Measurements from ENCODE around the gene LYZL4. TPM values are rescaled to one million over a fixed set of nuclear protein-coding genes. Genes with fewer than 3 reads are reported as not detected.

Gene LYZL4
- total RNA-seq, 1 experiment from 2014 or later: not detected

GRCh38 chr3:42387802-42388651 lies 22.4 kb downstream of the LYZL4 start:
- DNase-seq (ENCODE audit: low read depth): no peak
- in situ Hi-C loops (cut with HindIII; ENCODE audit: low pct_unique_long_range_greater_than_20kb, low sequenced_read_pairs): no loop called here

GRCh38 chr3:42381551-42382082 lies 28.8 kb downstream of the LYZL4 start:
- no peak for DNase-seq (ENCODE audit: low read depth)

GRCh38 chr3:42377681-42378080 lies 32.7 kb downstream of the LYZL4 start:
- in situ Hi-C loops (cut with HindIII; ENCODE audit: low pct_unique_long_range_greater_than_20kb, low sequenced_read_pairs): no loop called here
- no peak for DNase-seq (ENCODE audit: low read depth)

More at GRCh38 chr3:42381551-42382082, 28.8 kb downstream of the LYZL4 start:
- in situ Hi-C loops (cut with HindIII; ENCODE audit: low pct_unique_long_range_greater_than_20kb, low sequenced_read_pairs): no loop called here

- in situ Hi-C loops (cut with HindIII; ENCODE audit: low pct_unique_long_range_greater_than_20kb, low sequenced_read_pairs): no loop called here
- DNase-seq (ENCODE audit: low read depth): no peak
These were observed 34.0 kb downstream of the LYZL4 start for GRCh38 chr3:42376344-42376798.

GRCh38 chr3:42375121-42375800 lies 35.1 kb downstream of the LYZL4 start:
- in situ Hi-C loops (cut with HindIII; ENCODE audit: low pct_unique_long_range_greater_than_20kb, low sequenced_read_pairs): no loop called here
- DNase-seq (ENCODE audit: low read depth): no peak

GRCh38 chr3:42371776-42372175 lies 38.6 kb downstream of the LYZL4 start:
- DNase-seq (ENCODE audit: low read depth): no peak
- in situ Hi-C loops (cut with HindIII; ENCODE audit: low pct_unique_long_range_greater_than_20kb, low sequenced_read_pairs): no loop called here

GRCh38 chr3:42369832-42370231 lies 40.6 kb downstream of the LYZL4 start:
- in situ Hi-C loops (cut with HindIII; ENCODE audit: low pct_unique_long_range_greater_than_20kb, low sequenced_read_pairs): no loop called here
- no peak for DNase-seq (ENCODE audit: low read depth)

- no peak for DNase-seq (ENCODE audit: low read depth)
- in situ Hi-C loops (cut with HindIII; ENCODE audit: low pct_unique_long_range_greater_than_20kb, low sequenced_read_pairs): no loop called here
These were observed 41.1 kb downstream of the LYZL4 start for GRCh38 chr3:42369304-42369703.

- no peak for DNase-seq (ENCODE audit: low read depth)
- in situ Hi-C loops (cut with HindIII; ENCODE audit: low pct_unique_long_range_greater_than_20kb, low sequenced_read_pairs): no loop called here
These were observed 41.5 kb downstream of the LYZL4 start for GRCh38 chr3:42368861-42369260.

GRCh38 chr3:42367903-42368302 lies 42.5 kb downstream of the LYZL4 start:
- no peak for DNase-seq (ENCODE audit: low read depth)
- in situ Hi-C loops (cut with HindIII; ENCODE audit: low pct_unique_long_range_greater_than_20kb, low sequenced_read_pairs): no loop called here

GRCh38 chr3:42366550-42366949 lies 43.9 kb downstream of the LYZL4 start:
- in situ Hi-C loops (cut with HindIII; ENCODE audit: low pct_unique_long_range_greater_than_20kb, low sequenced_read_pairs): no loop called here
- DNase-seq (ENCODE audit: low read depth): no peak

- no peak for DNase-seq (ENCODE audit: low read depth)
- in situ Hi-C loops (cut with HindIII; ENCODE audit: low pct_unique_long_range_greater_than_20kb, low sequenced_read_pairs): no loop called here
These were observed 53.1 kb downstream of the LYZL4 start for GRCh38 chr3:42357335-42357734.

- DNase-seq (ENCODE audit: low read depth): no peak
- in situ Hi-C loops (cut with HindIII; ENCODE audit: low pct_unique_long_range_greater_than_20kb, low sequenced_read_pairs): no loop called here
These were observed 54.8 kb downstream of the LYZL4 start for GRCh38 chr3:42355612-42356011.

- DNase-seq (ENCODE audit: low read depth): no peak
These were observed 56.8 kb downstream of the LYZL4 start for GRCh38 chr3:42353631-42354030.

GRCh38 chr3:42351207-42351606 lies 59.2 kb downstream of the LYZL4 start:
- no peak for DNase-seq (ENCODE audit: low read depth)
- in situ Hi-C loops (cut with HindIII; ENCODE audit: low pct_unique_long_range_greater_than_20kb, low sequenced_read_pairs): no loop called here

More at GRCh38 chr3:42353631-42354030, 56.8 kb downstream of the LYZL4 start:
- in situ Hi-C loops (cut with HindIII; ENCODE audit: low pct_unique_long_range_greater_than_20kb, low sequenced_read_pairs): no loop called here

- in situ Hi-C loops (cut with HindIII; ENCODE audit: low pct_unique_long_range_greater_than_20kb, low sequenced_read_pairs): no loop called here
- DNase-seq (ENCODE audit: low read depth): no peak
These were observed 60.4 kb downstream of the LYZL4 start for GRCh38 chr3:42349765-42350594.

- in situ Hi-C loops (cut with HindIII; ENCODE audit: low pct_unique_long_range_greater_than_20kb, low sequenced_read_pairs): no loop called here
- DNase-seq (ENCODE audit: low read depth): no peak
These were observed 62.5 kb downstream of the LYZL4 start for GRCh38 chr3:42347928-42348327.

All from Caki2 (cell line).